GM21515 (cell line): ENCODE results near the gene TMPRSS9.

Source experiments
- ATAC-seq: cut with Tn5 transposase; IDR thresholded peaks from one replicate; pipeline ENCODE4 v1.9.1; 2021; ENCODE audit not compliant: unreplicated experiment

Gene TMPRSS9

GRCh38 chr19:2329149-2329478 is 31.0 kb upstream of the TMPRSS9 start:
- ATAC-seq: no peak

GRCh38 chr19:2329501-2329916 is 30.6 kb upstream of the TMPRSS9 start:
- ATAC-seq: no peak

DNA sequence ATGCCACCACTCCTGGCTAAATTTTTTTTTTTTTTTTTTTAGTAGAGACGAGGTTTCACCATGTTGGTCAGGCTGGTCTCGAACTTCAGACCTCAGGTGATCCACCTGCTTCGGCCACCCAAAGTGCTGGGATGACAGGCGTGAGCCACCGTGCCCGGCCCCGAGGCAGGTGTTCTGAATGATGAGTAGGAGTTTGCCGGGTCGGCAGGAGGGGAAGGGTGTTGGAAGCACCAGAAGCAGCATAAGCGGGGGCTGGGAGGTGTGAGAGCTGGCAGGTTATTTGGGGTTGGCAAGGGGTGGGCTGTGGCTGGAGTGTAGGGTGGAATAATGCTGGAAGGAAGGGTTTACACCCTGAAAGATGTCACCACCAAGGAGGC is 29.8 kb upstream of the TMPRSS9 start:
- no peak for ATAC-seq

- no peak for ATAC-seq
Measured at GRCh38 chr19:2330632-2331284, 29.3 kb upstream of the TMPRSS9 start.

- ATAC-seq: no peak
Measured at GRCh38 chr19:2331601-2332246, 28.3 kb upstream of the TMPRSS9 start.

DNA sequence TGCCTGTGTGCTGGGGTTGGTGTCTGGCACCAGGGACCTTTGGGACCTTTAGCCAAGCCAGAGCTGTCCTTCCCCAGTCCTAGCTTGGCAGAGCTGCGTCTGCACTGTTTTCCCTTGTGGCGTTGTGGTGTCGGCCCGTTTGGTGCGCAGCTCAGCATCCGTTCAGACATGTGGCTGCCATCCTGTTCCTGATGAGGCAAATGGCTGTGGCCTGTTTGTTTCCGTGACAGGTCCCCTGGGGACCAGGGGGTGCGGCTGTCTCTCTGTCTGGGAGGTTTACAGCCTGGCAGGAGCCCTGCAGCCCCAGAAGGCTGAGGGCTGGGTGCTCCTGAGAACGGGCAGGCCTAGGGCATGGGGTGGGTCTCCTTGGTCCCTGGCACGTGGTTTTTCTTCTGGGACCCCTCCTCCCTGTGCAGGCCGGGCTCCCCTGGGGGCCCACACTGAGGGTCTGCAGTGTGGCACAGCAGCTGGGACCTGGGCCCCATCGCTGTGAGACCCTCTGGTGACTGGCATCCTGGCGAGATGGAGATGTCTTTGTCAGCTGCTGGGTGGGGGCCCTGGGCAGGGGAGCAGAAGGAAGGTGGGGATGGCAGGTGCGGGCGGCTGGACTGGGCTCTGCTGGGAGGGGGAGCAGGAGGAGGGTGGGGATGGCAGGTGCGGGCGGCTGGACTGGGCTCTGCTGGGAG is 27.6 kb upstream of the TMPRSS9 start:
- no peak for ATAC-seq

GRCh38 chr19:2333027-2333806 is 26.8 kb upstream of the TMPRSS9 start:
- ATAC-seq: no peak

- ATAC-seq: no peak
Measured at GRCh38 chr19:2333807-2334211, 26.3 kb upstream of the TMPRSS9 start.

DNA sequence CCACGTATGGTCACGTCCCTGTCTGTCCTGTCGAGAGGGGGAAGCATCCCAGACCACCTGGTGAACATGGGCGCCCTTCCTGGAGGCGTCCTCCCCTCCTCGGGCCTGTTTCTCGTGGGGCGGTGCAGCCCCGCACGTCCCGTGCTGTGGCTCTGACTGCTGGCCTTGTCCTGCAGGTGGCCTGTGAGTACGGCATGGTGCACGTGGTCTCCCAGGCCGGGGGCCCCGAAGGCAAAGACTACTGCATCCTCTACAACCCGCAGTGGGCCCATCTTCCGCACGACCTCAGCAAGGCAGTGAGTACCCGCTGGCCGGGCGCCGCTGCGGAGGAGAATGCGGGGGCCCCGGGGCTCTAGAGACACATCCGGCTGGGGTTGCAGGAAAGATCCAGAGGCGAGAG is 25.6 kb upstream of the TMPRSS9 start:
- no peak for ATAC-seq

DNA sequence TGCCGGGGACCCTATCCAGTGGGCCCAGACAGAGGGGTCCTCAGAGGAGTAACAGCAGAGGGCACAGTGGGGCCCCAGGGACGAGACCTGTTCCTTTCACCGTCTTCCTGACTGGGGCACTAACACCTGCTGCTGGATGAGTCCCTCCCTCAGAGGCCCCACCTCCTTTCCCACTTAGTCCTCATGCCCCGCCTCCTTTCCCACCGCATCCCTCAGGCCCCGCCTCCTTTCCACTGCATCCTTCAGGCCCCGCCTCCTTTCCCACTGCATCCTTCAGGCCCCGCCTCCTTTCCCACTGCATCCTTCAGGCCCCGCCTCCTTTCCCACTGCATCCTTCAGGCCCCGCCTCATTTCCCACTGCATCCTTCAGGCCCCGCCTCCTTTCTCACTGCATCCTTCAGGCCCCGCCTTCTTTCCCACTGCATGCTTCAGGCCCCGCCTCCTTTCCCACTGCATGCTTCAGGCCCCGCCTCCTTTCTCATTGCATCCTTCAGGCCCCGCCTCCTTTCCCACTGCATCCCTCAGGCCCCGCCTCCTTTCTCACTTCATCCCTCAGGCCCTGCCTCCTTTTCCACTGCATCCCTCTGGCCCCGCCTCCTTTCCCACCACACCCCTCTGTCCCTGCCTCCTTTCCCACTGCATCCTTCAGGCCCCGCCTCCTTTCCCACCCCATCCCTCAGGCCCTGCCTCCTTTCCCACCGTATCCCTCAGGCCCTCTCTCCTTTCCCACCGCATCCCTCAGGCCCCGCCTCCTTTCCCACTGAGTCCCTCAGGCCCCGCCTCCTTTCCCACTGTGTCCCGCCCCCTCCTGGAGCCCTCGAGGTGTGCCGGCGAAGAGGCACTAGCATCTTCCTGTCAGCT is 24.8 kb upstream of the TMPRSS9 start:
- no peak for ATAC-seq

GRCh38 chr19:2335848-2336247 is 24.2 kb upstream of the TMPRSS9 start:
- no peak for ATAC-seq

DNA sequence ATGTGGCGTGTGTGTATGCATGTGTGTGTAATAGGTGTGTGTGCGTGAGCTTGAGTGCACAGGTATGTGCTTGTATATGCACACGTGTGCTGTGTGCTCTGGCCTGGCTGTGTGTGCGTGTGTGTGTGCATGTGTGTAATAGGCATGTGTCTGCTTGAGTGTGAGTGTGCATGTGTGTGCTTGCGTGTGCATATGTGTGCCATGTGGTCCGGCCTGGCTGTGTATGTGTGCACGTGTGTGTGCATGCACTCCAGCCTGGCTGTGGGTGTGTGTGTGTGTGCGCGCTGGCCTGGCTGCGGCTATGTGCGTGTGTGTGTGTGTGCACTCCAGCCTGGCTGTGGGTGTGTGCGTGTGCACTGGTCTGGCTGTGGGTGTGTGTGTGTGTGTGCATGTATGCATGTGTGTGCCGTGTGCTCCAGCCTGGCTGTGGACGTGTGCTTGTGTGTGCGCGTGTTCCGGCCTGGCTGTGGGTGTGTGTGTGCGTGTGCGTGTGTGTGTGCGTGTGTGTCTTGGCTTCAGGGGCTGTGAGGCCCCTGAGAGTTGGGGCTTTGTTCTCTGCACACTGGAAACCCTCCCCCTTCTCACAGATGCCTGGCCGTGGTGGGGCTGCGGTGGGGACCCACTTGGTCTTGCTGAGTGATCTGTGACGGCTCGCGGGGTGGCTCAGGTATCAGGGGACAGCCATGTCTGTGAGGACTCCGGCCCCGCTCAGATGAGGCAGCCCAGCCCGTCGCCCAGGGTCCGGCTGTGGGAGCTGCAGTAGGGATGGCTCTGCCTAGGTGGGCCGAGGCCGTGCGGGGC is 23.3 kb upstream of the TMPRSS9 start:
- ATAC-seq: no peak

DNA sequence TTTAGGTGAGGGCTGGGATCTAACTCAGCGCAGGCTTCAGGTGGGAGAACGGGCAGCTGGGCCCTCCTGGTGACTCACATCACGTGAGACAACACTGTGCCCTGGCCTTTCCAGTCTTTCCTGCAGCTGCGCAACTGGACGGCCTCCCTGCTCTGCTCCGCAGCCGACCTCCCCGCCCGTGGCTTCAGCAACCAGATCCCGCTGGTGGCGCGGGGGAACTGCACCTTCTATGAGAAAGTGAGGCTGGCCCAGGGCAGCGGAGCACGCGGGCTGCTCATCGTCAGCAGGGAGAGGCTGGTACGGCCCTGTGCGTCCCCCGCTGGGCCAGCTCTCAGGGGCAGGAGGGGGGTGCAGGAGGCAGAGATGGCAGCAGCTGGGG is 22.7 kb upstream of the TMPRSS9 start:
- ATAC-seq: no peak

DNA sequence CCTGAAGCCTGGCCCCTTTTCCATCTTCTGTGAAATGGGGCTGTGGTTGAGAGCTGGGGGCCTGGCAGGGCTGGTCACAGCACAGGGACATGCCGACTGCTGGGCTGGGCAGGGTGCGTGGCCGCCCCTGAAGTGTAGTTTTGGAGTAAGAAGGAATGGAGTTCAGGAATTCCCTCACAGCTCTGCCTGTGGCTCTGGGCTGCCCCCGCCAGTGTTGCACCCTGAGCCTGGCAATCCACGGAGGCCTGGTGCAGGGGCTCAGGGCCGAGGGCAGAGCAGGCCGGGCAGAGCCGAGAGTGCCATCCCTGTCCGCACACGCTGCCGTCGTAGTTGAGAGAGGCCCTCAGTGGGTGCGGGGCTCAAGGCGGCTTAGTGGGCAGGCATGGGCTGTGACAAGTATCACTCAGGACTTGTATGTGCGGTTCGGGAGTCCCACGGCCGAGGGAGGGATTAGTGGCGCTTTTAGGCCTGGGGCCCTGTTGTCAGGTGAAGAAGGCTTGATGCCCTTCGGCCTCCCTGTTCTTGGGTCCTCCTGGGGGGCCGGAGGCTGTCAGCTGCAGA is 21.9 kb upstream of the TMPRSS9 start:
- ATAC-seq: no peak

GRCh38 chr19:2338751-2339643 is 21.1 kb upstream of the TMPRSS9 start:
- no peak for ATAC-seq

DNA sequence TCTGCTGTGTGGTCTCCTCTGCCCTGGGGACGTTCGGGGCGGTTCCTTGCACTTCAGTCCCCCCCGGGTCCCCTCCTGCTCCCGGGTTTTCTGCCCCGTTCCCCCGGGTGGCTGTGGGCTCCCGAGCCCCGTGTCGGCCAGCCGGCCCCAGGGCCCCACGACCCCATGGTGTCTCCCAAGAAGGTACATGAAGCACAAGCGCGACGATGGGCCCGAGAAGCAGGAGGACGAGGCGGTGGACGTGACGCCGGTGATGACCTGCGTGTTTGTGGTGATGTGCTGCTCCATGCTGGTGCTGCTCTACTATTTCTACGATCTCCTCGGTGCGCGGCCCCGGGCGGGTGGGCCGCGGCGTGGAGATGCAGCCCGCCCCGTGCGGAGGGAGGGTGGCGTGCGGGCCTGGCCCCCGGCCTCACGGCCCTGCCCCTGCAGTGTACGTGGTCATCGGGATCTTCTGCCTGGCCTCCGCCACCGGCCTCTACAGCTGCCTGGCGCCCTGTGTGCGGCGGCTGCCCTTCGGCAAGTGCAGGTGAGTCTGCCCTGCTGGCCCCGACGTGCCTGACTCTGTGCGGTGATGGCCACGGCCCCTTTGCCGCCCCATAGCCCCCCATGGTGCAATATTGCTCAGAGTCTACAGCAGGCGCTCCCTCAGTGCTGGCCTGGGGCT is 20.3 kb upstream of the TMPRSS9 start:
- no peak for ATAC-seq

DNA sequence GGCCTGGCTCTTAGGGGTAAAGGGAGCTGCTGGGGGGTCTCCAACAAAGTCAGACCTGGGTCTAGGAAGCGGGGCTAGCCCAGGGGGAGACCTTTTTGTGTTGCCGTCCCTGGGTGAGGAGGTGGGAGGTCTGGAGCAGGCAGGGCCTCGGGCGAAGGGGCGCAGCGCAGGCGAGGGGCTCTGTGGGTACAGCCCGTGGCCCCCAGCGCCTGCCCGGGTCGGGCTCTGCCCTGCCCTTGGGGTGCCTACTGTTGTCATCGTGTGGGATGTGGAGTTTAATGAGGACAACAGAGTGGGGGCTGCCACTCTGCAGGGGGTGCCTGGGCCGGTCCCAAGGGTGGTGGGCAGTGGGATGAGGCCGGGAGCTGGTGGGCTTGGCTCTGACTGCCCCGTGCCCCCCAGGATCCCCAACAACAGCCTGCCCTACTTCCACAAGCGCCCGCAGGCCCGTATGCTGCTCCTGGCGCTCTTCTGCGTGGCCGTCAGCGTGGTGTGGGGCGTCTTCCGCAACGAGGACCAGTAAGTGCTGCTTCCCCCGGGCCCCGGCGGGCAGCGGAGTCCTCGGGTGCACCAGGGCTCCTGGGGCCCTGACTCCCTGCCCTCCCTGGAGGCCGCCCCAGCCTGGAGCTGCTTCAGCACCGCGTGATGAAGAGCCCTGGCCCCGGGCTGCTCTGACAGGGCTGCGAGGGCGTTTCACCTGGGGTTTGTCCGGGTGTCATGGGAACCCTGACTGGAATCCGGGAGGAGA is 19.4 kb upstream of the TMPRSS9 start:
- no peak for ATAC-seq
